H1 (cell line): ENCODE results near the gene NQO2. TPM values are rescaled to one million over a fixed set of nuclear protein-coding genes. Genes with fewer than 3 reads are reported as not detected.
"Not testable (repeated sequence)": the region's sequence is repeated elsewhere in the genome, so short reads cannot be mapped to it uniquely, and the experiment has no call there.

Source experiments
- CTCF ChIA-PET: fragments of 300-600 bp; sonication (Branson Sonifier 250); formaldehyde crosslinking; loops from one replicate; lab custom pipeline; 2021; ENCODE audit not compliant: partially characterized antibody; lab: Charles Lee
- POLR2A ChIA-PET: fragments of 300-600 bp; sonication (Branson Sonifier 250); formaldehyde crosslinking; loops from one replicate; lab custom pipeline; 2021; ENCODE audit warnings: inconsistent platforms; ENCODE audit not compliant: partially characterized antibody; lab: Charles Lee
- DNase-seq, 2 experiments: peaks; one replicate each; pipeline versions ENCODE4 v3.0.0 to v3.0.0-alpha.2; 2010 to 2022; ENCODE audit warnings: low spot score in 2 of 2, low read depth in 1 of 2, mixed read lengths in 1 of 2
- FAIRE-seq: peaks from 2 replicates; lab custom pipeline; 2011; peaks lifted over from hg19 to GRCh38; lab: Jason Lieb, UNC
- H2AFZ ChIP-seq: 2 replicates; pipeline ENCODE4 v1.8.1; 2012; ENCODE audit warnings: low read length, inconsistent platforms
- H2AK5ac ChIP-seq: 2 replicates; pipeline ENCODE4 v1.6.1; 2013; ENCODE audit warnings: low read depth, low read length
- H2BK120ac ChIP-seq: replicated peaks from 2 replicates; pipeline ENCODE3; 2013; ENCODE audit warnings: low read depth, low read length, inconsistent platforms
- H2BK12ac ChIP-seq: 2 replicates; pipeline ENCODE4 v1.6.1; 2013; ENCODE audit warnings: low read depth, low read length
- H2BK15ac ChIP-seq: 2 replicates; pipeline ENCODE4 v1.6.1; 2013; ENCODE audit warnings: low read length
- H2BK20ac ChIP-seq: 2 replicates; pipeline ENCODE4 v1.6.1; 2013; ENCODE audit warnings: low read length
- H2BK5ac ChIP-seq: 2 replicates; pipeline ENCODE4 v1.6.1; 2013; ENCODE audit warnings: low read depth, low read length
- H3K14ac ChIP-seq: 2 replicates; pipeline ENCODE4 v1.6.1; 2013; ENCODE audit warnings: inconsistent platforms; ENCODE audit not compliant: insufficient read length
- H3K18ac ChIP-seq: 2 replicates; pipeline ENCODE4 v1.6.1; 2013; ENCODE audit warnings: low read length; ENCODE audit errors: extremely low read depth
- H3K23ac ChIP-seq: 2 replicates; pipeline ENCODE4 v1.6.1; 2013; ENCODE audit warnings: inconsistent platforms; ENCODE audit not compliant: insufficient read length
- H3K23me2 ChIP-seq: 2 replicates; pipeline ENCODE4 v1.6.1; 2013; ENCODE audit warnings: low read depth, low read length
- H3K27ac ChIP-seq: 2 replicates; pipeline ENCODE4 v1.6.1; 2011; ENCODE audit warnings: low read depth, low read length, inconsistent platforms
- H3K27me3 ChIP-seq, 4 experiments: replicated peaks in 1 of 4; 1 replicate in 1 of 4; 2 replicates in 3 of 4; pipeline versions ENCODE4 v1.6.1 to v1.8.1; 2011 to 2013; ENCODE audit warnings: low read length in 3 of 4, mild to moderate bottlenecking in 3 of 4, inconsistent platforms in 2 of 4, mixed read lengths in 2 of 4, moderate library complexity in 1 of 4; ENCODE audit not compliant: control insufficient read depth in 3 of 4, insufficient read depth in 3 of 4; ENCODE audit errors: extremely low read depth in 1 of 4
- H3K36me3 ChIP-seq, 4 experiments: 2 replicates each; pipeline versions ENCODE4 v1.6.1 to v1.8.1; 2011 to 2013; ENCODE audit warnings: mild to moderate bottlenecking in 4 of 4, low read length in 3 of 4, moderate library complexity in 2 of 4, control low read depth in 1 of 4, inconsistent platforms in 1 of 4; ENCODE audit not compliant: insufficient read depth in 4 of 4, control insufficient read depth in 2 of 4
- H3K4ac ChIP-seq: replicated peaks from 2 replicates; pipeline ENCODE3; 2013; ENCODE audit warnings: low read length, low read depth, mixed read lengths, inconsistent platforms; ENCODE audit not compliant: insufficient read length
- H3K4me1 ChIP-seq, 4 experiments: replicated peaks in 1 of 4; 1 replicate in 1 of 4; 2 replicates in 3 of 4; pipeline versions ENCODE4 v1.6.1 to v1.8.1; 2011 to 2013; ENCODE audit warnings: low read length in 3 of 4, inconsistent platforms in 2 of 4, mixed read lengths in 1 of 4; ENCODE audit not compliant: insufficient read depth in 4 of 4, control insufficient read depth in 3 of 4
- H3K4me2 ChIP-seq, 2 experiments: 2 replicates each; pipeline versions ENCODE4 v1.6.1 to v1.8.1; 2011 to 2013; ENCODE audit warnings: low read depth in 2 of 2, low read length in 2 of 2, control low read depth in 1 of 2, inconsistent platforms in 1 of 2, mild to moderate bottlenecking in 1 of 2; ENCODE audit not compliant: insufficient read depth in 1 of 2
- H3K4me3 ChIP-seq, 4 experiments: fragments of 200-600, 300-600 bp in 1 of 4; sonication (generic), shearing (Covaris generic), sonication (Bioruptor Twin) in 1 of 4; 2 replicates each; pipeline versions ENCODE4 v1.5.1 to v1.8.1; 2011 to 2016; ENCODE audit warnings: low read length in 4 of 4, low read depth in 3 of 4, control low read depth in 2 of 4, inconsistent platforms in 2 of 4, mild to moderate bottlenecking in 2 of 4, mixed read lengths in 1 of 4, moderate library complexity in 1 of 4; ENCODE audit not compliant: insufficient read depth in 2 of 4; ENCODE audit errors: extremely low read depth in 1 of 4
- H3K56ac ChIP-seq: replicated peaks from 2 replicates; pipeline ENCODE3; 2013; ENCODE audit warnings: low read depth, mild to moderate bottlenecking, mixed read lengths, low read length, inconsistent platforms; ENCODE audit not compliant: insufficient read length
- H3K79me1 ChIP-seq: 2 replicates; pipeline ENCODE4 v1.6.1; 2013; ENCODE audit warnings: low read depth, low read length, control low read depth
- H3K79me2 ChIP-seq, 2 experiments: 2 replicates each; pipeline versions ENCODE4 v1.6.1 to v1.8.1; 2012 to 2013; ENCODE audit warnings: low read length in 2 of 2, mild to moderate bottlenecking in 2 of 2, inconsistent platforms in 1 of 2; ENCODE audit not compliant: insufficient read depth in 2 of 2, control insufficient read depth in 1 of 2
- H3K9ac ChIP-seq, 4 experiments: replicated peaks in 1 of 4; 1 replicate in 1 of 4; 2 replicates in 3 of 4; pipeline versions ENCODE4 v1.6.1 to v1.8.1; 2011 to 2013; ENCODE audit warnings: low read depth in 3 of 4, low read length in 3 of 4, control low read depth in 2 of 4, mild to moderate bottlenecking in 2 of 4, moderate library complexity in 2 of 4, inconsistent platforms in 1 of 4; ENCODE audit errors: extremely low read depth in 1 of 4
- H3K9me3 ChIP-seq, 2 experiments: 2 replicates each; pipeline versions ENCODE4 v1.6.1 to v1.8.1; 2012 to 2013; ENCODE audit warnings: mild to moderate bottlenecking in 2 of 2, moderate library complexity in 2 of 2, control low read depth in 1 of 2, inconsistent platforms in 1 of 2, low read depth in 1 of 2, low read length in 1 of 2, mixed read lengths in 1 of 2; ENCODE audit not compliant: insufficient read depth in 2 of 2
- H4K20me1 ChIP-seq, 2 experiments: replicated peaks in 1 of 2; 2 replicates each; pipeline versions ENCODE3 to v1.8.1; 2011 to 2013; ENCODE audit warnings: inconsistent platforms in 2 of 2, low read length in 2 of 2, mild to moderate bottlenecking in 1 of 2; ENCODE audit not compliant: insufficient read depth in 2 of 2, control insufficient read depth in 1 of 2
- H4K5ac ChIP-seq: 2 replicates; pipeline ENCODE4 v1.6.1; 2013; ENCODE audit warnings: low read length, low read depth, mixed read lengths, inconsistent platforms; ENCODE audit not compliant: insufficient read length
- H4K8ac ChIP-seq: 2 replicates; pipeline ENCODE4 v1.8.0; 2013; ENCODE audit warnings: mild to moderate bottlenecking, moderate library complexity, low read length, inconsistent platforms; ENCODE audit not compliant: insufficient read depth; ENCODE audit errors: extremely low read depth
- H4K91ac ChIP-seq: replicated peaks from 2 replicates; pipeline ENCODE3; 2013; ENCODE audit warnings: low read length, mixed read lengths, inconsistent platforms; ENCODE audit not compliant: insufficient read length
- WGBS, 2 experiments: shearing (Covaris generic) in 1 of 2; methylation state at CpG; one replicate each; pipeline versions ENCODE4 v1.1.6 to v1.1.7; 2013 to 2015; ENCODE audit warnings: low lambda C conversion rate in 2 of 2, mixed read lengths in 2 of 2, inconsistent platforms in 1 of 2, low coverage in 1 of 2, missing lambda C conversion rate in 1 of 2; ENCODE audit not compliant: insufficient replicate concordance in 2 of 2, insufficient coverage in 1 of 2, insufficient read length in 1 of 2; ENCODE audit errors: extremely low coverage in 1 of 2, missing lambda C conversion rate in 1 of 2; 5-methylcytosine and 5-hydroxymethylcytosine counted together
- polyA plus RNA-seq, 7 experiments: library from polyadenylated mRNA; depleted of rRNA in 3 of 7; stranded (reverse) in 5 of 7; unstranded in 2 of 7; fragments of >200 nt in 5 of 7; fragments of 200-250 nt in 2 of 7; gene quantifications; 1 replicate in 5 of 7; 2 replicates in 1 of 7; 4 replicates in 1 of 7; pipeline versions ENCODE4 v1.2.1 to v1.2.3, GENCODE V29; 2011 to 2013; ENCODE audit warnings: missing spikeins in 2 of 7, mixed read lengths in 2 of 7
- total RNA-seq: library from RNA; stranded (reverse); fragmentation: NEBNext Ultra II Directional; extraction: Animal tissue kit (Norgen Biotek cat#: 25700); gene quantifications from 2 replicates; pipeline ENCODE4 v1.2.1, GENCODE V29; 2021

The NQO2 gene
- total and polyA plus RNA-seq, 2 of the 8 experiments (the other 6 are each of a cell fraction or from before 2014, with no cell fraction given), result 135 to 168 TPM

DNA sequence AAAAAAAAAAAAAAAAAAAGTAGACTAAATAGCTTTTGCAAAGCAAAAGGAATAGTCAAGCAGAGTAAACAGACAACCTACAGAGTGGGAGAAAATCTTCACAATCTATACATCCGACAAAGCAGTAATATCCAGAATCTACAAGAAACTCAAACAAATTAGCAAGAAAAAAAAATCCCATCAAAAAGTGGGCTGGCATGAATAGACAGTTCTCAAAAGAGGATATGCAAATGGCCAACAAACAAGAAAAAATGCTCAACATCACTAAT lies 27.5 kb upstream of the NQO2 start:
- ChIA-PET CTCF (interaction anchor here (0.8 to 1.5 kb wide), 6 partner anchors 8 to 121 kb away, joined by 3 to 10 read pairs (median 4); partner anchors contain the start of gene NQO2), POLR2A (interaction anchor here (0.8 to 1.5 kb wide), 8 partner anchors 9 to 103 kb away, joined by 3 to 10 read pairs (median 4); no protein-coding TSS in a partner anchor)
- not testable (repeated sequence) for H4K8ac ChIP-seq, H3K18ac ChIP-seq, H3K56ac ChIP-seq, H4K5ac ChIP-seq, H4K20me1 ChIP-seq, H2AK5ac ChIP-seq, H3K27ac ChIP-seq, H3K79me2 ChIP-seq, H3K9ac ChIP-seq, FAIRE-seq, H2AFZ ChIP-seq, H2BK15ac ChIP-seq, H3K14ac ChIP-seq, H3K36me3 ChIP-seq, H3K79me1 ChIP-seq, H3K4me1 ChIP-seq, H2BK12ac ChIP-seq, H3K23ac ChIP-seq, H2BK120ac ChIP-seq, H3K4ac ChIP-seq, H4K91ac ChIP-seq, H3K27me3 ChIP-seq, DNase-seq, H2BK20ac ChIP-seq, H2BK5ac ChIP-seq, H3K23me2 ChIP-seq, H3K9me3 ChIP-seq
- 80% methylated on average over 1 of the region's 1 CpG; no CpG with 5 or more reads in 1 of the 2 experiments for WGBS, 2 experiments
- Histone ChIP-seq H3K4me3 (peak overlapping the region in 1 of 4 experiments; percentile 78; a peak in 1 of 8 replicates), H3K4me2 (peak overlapping the region; percentile 78 to 89; a peak in 2 of 4 replicates)

DNA sequence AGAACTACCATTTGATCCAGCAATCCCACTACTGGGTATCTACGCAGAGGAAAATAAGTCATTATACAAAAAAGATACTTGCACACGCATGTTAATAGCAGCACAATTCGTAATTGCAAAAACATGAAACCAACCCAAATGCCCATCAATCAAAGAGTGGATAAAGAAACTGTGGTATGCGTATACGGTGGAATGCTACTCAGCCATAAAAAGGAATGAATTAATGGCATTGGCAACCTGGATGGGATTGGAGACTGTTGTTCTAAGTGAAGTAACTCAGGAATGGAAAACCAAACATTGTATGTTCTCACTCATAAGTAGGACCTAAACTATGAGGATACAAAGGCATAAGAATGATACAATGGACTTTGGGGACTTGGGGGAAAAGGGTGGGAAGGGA lies 27.0 kb upstream of the NQO2 start:
- not testable (repeated sequence) for H2BK15ac ChIP-seq, DNase-seq, H3K9me3 ChIP-seq, H2AK5ac ChIP-seq, H3K23me2 ChIP-seq, H3K23ac ChIP-seq, H3K56ac ChIP-seq, H4K91ac ChIP-seq, H2AFZ ChIP-seq, H3K4me1 ChIP-seq, H3K4me2 ChIP-seq, FAIRE-seq, H4K20me1 ChIP-seq, H2BK5ac ChIP-seq, H3K27me3 ChIP-seq, H3K9ac ChIP-seq, H4K5ac ChIP-seq, H3K36me3 ChIP-seq, H3K18ac ChIP-seq, H3K79me2 ChIP-seq, H3K27ac ChIP-seq, H2BK120ac ChIP-seq, H3K14ac ChIP-seq, H3K4me3 ChIP-seq, H3K79me1 ChIP-seq, H4K8ac ChIP-seq, H2BK20ac ChIP-seq, H3K4ac ChIP-seq, H2BK12ac ChIP-seq
- WGBS, 2 experiments, result 98% methylated on average over 5 of the region's 5 CpGs; no CpG with 5 or more reads in 1 of the 2 experiments
- ChIA-PET CTCF (interaction anchor here (1.5 kb wide), 1 partner anchor 12 kb away, joined by 10 read pairs; no protein-coding TSS in a partner anchor), POLR2A (interaction anchor here (0.8 kb wide), 1 partner anchor 14 kb away, joined by 4 read pairs; no protein-coding TSS in a partner anchor)
